ENCODE measurements around the gene NPLOC4. TPM values are rescaled to one million over a fixed set of nuclear protein-coding genes. Genes with fewer than 3 reads are reported as not detected.

The NPLOC4 gene
- total and polyA plus RNA-seq, 9 of the 15 experiments (the other 6 are each of a cell fraction or from before 2014, with no cell fraction given) = 1.5 to 116 (median 64.5) TPM

- H3K79me2 ChIP-seq (ENCODE audit: control insufficient read depth, insufficient read depth, low read length) = no peaks in the 10 kb centered on the region
- H3K4me2 ChIP-seq (ENCODE audit: insufficient read depth, low read length) = no peak overlapping the region; the same call in 1 of the 2 replicates
- H3K9me3 ChIP-seq (replicated peaks; ENCODE audit: control insufficient read depth, insufficient read depth, low read depth, low read length) = peaks cover 6% of the 10 kb centered on the region
- no peaks in the 10 kb centered on the region for H3K36me3 ChIP-seq (ENCODE audit: control insufficient read depth, insufficient read depth, low read length)
- FAIRE-seq (no peak), DNase-seq (ENCODE audit: extremely low read depth in 1 of 4, low spot score in 3 of 4) (peak in 1 of 4 experiments; percentile 6), ATAC-seq (no peak)
- peaks cover 22 to 58% of the 10 kb centered on the region in 2 experiments; a peak in 4 of 5 replicates for H3K4me1 ChIP-seq (replicated peaks in 1 of 2; ENCODE audit: control insufficient read depth in 2 of 2, insufficient read depth in 2 of 2, low read length in 2 of 2)
- 0 out of 2 replicates have a peak overlapping the region, but pooled peaks have one; percentile 29 for H2AFZ ChIP-seq (ENCODE audit: low read depth, low read length)
- TF ChIP-seq CBX3 (IDR thresholded peaks at IDR 0.05; ENCODE audit: borderline replicate concordance in 1 of 2, low read length in 2 of 2) = no peak
- TF ChIP-seq KDM1A (IDR thresholded peaks at IDR 0.05) = peak in 1 of 2 experiments; percentile 60; a peak in 1 of 4 replicates
- TF ChIP-seq HDAC6 (IDR thresholded peaks at IDR 0.05; ENCODE audit: low read depth, low read length) = no peak
- TF ChIP-seq PKNOX1 (IDR thresholded peaks at IDR 0.05) = peak; percentile 54
- TF ChIP-seq PHTF2 (CRISPR knock-in tag; IDR thresholded peaks at IDR 0.05) = no peak
- 0 out of 2 replicates have a peak, but pooled peaks have one; percentile 28 for TF ChIP-seq TFAP4 (CRISPR knock-in tag; IDR thresholded peaks at IDR 0.05; ENCODE audit: borderline replicate concordance)
- peak overlapping the region in 1 of 2 experiments; percentile 88; a peak in 2 of 4 replicates for H3K9ac ChIP-seq (ENCODE audit: insufficient read depth in 1 of 2, low read depth in 2 of 2, low read length in 2 of 2)
- in situ Hi-C loops (cut with MboI) (no loop called here), intact Hi-C loops (cut with micrococcal nuclease) (no loop called here)
- H4K20me1 ChIP-seq (replicated peaks; ENCODE audit: control insufficient read depth, insufficient read depth, low read length) = no peaks in the 10 kb centered on the region
- H3K27ac ChIP-seq (ENCODE audit: extremely low read depth, low read depth, low read length) = no peak overlapping the region; the same call in 2 of the 3 replicates
- no peaks in the 10 kb centered on the region for H3K9me1 ChIP-seq (ENCODE audit: control insufficient read depth, insufficient read depth, low read length)
- ChIA-PET CTCF (ENCODE audit: low intra/inter-chr PET ratio) (no interaction called here), POLR2A (interaction anchor here (1.0 kb wide), 1 partner anchor 9 kb away, joined by 3 read pairs; no protein-coding TSS in a partner anchor)
- no TSS peak for BruUV-seq (replicated peaks)
- 78% methylated on average over 28 of the region's 29 CpGs for WGBS (ENCODE audit: insufficient coverage, low coverage, missing lambda C conversion rate)
- no peaks in the 10 kb centered on the region for H3K27me3 ChIP-seq (ENCODE audit: control insufficient read depth in 2 of 2, insufficient read depth in 2 of 2, low read length in 2 of 2)
- no peak overlapping the region for H3K4me3 ChIP-seq
Observed at GRCh38 chr17:81644976-81645952, 8.4 kb upstream of the NPLOC4 start.

All from K562 (cell line).